Kidney epithelial cell (primary cell): ENCODE data around the gene CRTAC1. TPM values are rescaled to one million over a fixed set of nuclear protein-coding genes. Genes with fewer than 3 reads are reported as not detected.

ENCODE experiments used
- DNase-seq: peaks from one replicate; pipeline ENCODE4 v3.0.0-alpha.2; 2010; ENCODE audit warnings: low read depth
- H3K27me3 ChIP-seq: 2 replicates; pipeline ENCODE4 v1.6.0; 2011; ENCODE audit warnings: low read length; ENCODE audit not compliant: control insufficient read depth, insufficient read depth
- H3K36me3 ChIP-seq: 2 replicates; pipeline ENCODE4 v1.5.1; 2011; ENCODE audit warnings: low read length; ENCODE audit not compliant: control insufficient read depth, insufficient read depth
- H3K4me3 ChIP-seq: 2 replicates; pipeline ENCODE4 v1.5.1; 2011; ENCODE audit warnings: low read depth, mild to moderate bottlenecking, control low read depth, low read length
- total RNA-seq: library from RNA; depleted of rRNA; stranded (reverse); fragments of >200 nt; gene quantifications from 2 replicates; pipeline ENCODE4 v1.2.3, GENCODE V29; 2015
- TF ChIP-seq, protein P1 (sequence below): IDR thresholded peaks from 2 replicates; pipeline ENCODE4 v1.5.1; 2011; ENCODE audit warnings: mild to moderate bottlenecking, moderate library complexity, low read length, control low read depth, inconsistent platforms; ENCODE audit not compliant: insufficient read depth, poor library complexity, severe bottlenecking

The CRTAC1 gene
- total RNA-seq, 1 donor from 2014 or later = 3.2 TPM

DNA sequence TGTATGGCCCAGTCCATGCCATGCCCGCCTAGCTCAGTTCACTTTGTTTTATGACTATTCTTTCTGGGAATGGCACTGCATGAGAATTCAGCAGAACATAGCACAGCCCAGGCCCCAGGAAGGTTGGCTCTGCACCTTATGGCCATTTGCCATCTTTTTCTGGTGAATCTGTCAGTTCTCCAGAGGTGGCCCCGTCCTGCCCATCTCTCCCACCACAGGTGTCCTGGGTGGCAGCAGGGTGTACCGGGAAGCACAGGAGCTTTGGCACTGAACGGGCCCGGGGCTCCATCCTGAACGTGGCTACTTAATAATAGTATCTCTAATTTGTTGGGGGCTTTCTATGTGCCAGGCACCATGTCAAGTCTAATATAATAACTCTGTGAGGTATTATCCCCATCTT lies 156.1 kb downstream of the CRTAC1 start:
- DNase-seq = no peak
- no peak overlapping the region for H3K4me3 ChIP-seq
- TF ChIP-seq, protein P1, sequence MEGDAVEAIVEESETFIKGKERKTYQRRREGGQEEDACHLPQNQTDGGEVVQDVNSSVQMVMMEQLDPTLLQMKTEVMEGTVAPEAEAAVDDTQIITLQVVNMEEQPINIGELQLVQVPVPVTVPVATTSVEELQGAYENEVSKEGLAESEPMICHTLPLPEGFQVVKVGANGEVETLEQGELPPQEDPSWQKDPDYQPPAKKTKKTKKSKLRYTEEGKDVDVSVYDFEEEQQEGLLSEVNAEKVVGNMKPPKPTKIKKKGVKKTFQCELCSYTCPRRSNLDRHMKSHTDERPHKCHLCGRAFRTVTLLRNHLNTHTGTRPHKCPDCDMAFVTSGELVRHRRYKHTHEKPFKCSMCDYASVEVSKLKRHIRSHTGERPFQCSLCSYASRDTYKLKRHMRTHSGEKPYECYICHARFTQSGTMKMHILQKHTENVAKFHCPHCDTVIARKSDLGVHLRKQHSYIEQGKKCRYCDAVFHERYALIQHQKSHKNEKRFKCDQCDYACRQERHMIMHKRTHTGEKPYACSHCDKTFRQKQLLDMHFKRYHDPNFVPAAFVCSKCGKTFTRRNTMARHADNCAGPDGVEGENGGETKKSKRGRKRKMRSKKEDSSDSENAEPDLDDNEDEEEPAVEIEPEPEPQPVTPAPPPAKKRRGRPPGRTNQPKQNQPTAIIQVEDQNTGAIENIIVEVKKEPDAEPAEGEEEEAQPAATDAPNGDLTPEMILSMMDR = no peak
- no peaks in the 10 kb centered on the region for H3K36me3 ChIP-seq
- peaks cover 4% of the 10 kb centered on the region for H3K27me3 ChIP-seq

DNA sequence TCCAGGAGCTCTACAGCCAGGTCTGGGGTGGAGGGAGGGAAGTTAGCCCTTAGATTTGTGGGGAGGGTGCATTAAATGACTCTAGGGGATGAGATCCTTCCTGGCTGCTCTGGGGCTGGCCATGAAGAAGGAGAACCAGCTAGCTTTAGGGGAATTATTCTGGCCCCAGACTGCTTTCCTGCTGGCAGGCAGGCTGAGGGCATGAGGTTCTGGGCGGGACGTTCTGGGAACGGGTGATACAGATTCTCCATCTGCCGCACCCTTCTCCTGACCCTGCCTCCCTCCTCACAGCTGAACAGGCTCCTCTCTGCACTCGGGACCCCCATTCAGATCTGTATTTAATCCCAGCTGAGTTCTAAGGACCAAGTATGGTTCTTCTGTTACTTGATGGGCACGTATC lies 156.9 kb downstream of the CRTAC1 start:
- H3K36me3 ChIP-seq = no peaks in the 10 kb centered on the region
- TF ChIP-seq, protein P1 = no peak
- H3K4me3 ChIP-seq = no peak overlapping the region
- DNase-seq = no peak
- H3K27me3 ChIP-seq = peaks cover 4% of the 10 kb centered on the region

DNA sequence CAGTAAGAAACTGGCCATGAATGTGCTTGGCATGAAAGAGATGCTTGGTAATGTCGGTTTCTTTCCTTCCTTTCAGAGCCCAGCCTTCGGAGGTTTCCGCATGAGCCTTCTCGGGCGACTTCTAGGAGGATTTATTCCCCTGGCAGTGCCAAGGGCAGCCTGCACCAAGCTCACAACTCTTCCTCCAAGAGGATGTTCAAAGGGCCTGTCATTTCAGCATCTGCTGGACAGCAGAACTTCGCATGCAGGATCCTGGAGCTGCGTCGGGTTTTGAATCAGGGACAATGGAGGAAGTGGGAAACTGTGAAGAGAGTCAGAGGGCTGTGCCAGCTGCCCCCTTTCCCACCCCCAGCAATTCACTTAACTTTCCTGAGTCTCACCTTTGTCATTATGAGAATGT lies 159.4 kb downstream of the CRTAC1 start:
- TF ChIP-seq, protein P1 = no peak
- no peak overlapping the region for H3K4me3 ChIP-seq
- H3K27me3 ChIP-seq = peaks cover 4% of the 10 kb centered on the region
- no peak for DNase-seq
- no peaks in the 10 kb centered on the region for H3K36me3 ChIP-seq

DNA sequence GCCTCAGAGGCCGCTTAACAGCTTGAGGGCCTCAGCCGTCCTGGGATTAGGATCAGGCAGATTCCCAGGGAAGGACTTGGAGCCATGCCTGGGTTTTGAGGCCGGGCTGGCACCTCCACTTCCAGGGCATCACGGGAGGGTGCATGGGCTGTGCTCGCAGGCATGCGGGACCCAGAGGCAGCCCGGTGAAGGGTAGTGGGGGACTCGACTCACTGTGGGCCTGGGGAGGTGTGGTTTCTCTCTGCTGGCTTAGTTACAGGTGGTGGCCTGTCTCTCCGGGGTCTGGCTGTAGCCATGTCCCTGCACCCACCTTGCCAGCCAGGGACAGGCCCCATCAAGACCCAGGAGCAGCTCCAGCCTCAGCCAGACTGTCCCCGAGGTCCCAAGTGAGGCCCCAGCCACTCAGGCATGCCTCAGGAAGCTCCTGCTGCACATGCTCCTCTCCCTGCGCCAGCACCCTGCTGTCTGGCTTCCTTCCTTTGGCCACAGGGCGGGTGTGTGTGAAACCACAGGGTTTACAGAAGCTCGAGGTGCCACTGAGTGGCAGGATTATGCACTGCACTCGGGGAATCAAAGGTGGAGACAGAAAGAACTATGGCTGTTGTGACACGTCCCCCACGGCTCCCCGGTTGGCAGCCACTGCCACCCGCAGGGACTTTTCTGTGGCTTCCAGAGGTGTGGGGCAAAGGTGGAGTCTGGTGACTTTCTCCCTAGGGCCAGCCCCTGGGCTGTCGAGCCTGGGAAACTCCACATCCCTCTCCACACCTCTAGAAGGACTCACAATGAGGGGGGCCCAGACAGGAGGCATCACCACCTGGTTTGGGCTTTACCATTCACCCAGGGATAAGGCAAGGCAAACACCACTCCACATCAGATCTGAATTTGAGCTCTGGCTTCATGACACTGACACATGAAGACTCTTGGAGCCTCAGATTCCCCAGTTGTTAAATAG lies 161.1 kb downstream of the CRTAC1 start:
- no peak overlapping the region for H3K4me3 ChIP-seq
- peak; percentile 69 for DNase-seq
- TF ChIP-seq, protein P1 = peak; percentile 90
- peaks cover 4% of the 10 kb centered on the region for H3K27me3 ChIP-seq
- H3K36me3 ChIP-seq = no peaks in the 10 kb centered on the region

DNA sequence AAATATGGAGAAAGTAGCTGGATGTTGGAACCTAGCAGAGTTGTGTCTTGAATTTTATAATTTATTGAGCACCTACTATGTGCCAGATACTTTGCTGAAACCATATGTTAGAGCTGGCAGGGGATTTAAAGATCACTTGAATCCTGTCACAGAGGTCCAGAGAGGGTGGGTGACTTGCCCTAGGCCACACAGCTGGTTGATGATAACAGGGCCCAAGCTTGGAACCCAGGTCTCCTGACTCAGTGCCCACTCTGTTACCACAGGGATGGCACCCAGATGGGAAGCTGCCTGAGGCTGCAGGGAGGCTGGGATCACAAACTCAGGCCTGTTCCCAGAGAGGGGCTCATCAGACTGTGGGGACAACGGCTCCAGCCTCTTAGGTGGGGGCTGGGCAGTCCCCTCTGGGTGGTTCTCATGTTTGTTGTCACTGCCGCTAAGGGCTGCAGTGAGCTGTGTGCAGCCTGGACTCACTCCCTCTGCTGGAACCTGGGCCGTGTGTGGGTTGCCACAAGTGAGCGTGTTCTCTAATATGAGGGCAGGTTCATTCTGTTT lies 162.2 kb downstream of the CRTAC1 start:
- DNase-seq = no peak
- Histone ChIP-seq H3K27me3 (no peaks in the 10 kb centered on the region), H3K4me3 (no peak overlapping the region), H3K36me3 (no peaks in the 10 kb centered on the region)
- TF ChIP-seq, protein P1 = no peak
